ENCODE measurements around the gene UBE2E2.

DNA sequence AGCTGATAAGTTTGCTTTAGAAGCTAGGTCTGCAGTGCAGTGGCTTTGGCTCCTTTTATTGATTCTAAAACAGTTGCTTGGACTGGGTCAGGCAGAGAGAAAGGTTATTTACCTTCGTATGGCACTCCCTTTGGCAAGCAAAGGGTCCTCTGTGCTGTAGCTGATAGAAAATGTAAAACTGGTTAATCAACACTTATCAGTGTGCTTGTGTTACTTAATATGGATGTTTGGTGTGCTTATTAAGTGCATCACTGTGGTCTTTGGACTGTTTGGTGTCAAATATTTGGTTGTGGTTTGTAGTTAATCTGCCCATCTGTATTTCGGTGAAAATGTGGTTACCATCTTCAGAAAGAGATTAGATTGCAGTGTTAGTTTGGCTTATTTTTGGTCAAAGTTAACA is 16.0 kb downstream of the UBE2E2 start:
- TF ChIP-seq CTCF (IDR thresholded peaks at IDR 0.05; ENCODE audit: low read depth, low read length) (no peak), POLR2A (IDR thresholded peaks at IDR 0.05; ENCODE audit: extremely low read depth, insufficient read length) (no peak), MYC (IDR thresholded peaks at IDR 0.05; ENCODE audit: low read depth, low read length) (no peak)
- TF ChIP-seq, protein P1, sequence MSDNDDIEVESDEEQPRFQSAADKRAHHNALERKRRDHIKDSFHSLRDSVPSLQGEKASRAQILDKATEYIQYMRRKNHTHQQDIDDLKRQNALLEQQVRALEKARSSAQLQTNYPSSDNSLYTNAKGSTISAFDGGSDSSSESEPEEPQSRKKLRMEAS (IDR thresholded peaks at IDR 0.05; ENCODE audit: low read depth, low read length) = no peak
